Testis (tissue), 3 donors: ENCODE data around the gene CDON. TPM values are rescaled to one million over a fixed set of nuclear protein-coding genes. Genes with fewer than 3 reads are reported as not detected.

ENCODE experiments used
- DNase-seq: peaks from one replicate; pipeline ENCODE4 v3.0.0-alpha.2; 2019
- H3K27ac ChIP-seq, 2 donors: fragments of 200-600 bp; sonication (generic); one replicate each; pipeline ENCODE4 v1.5.1; 2019
- H3K27me3 ChIP-seq: fragments of 200-600 bp; sonication (generic); one replicate; pipeline ENCODE4 v1.5.1; 2019
- H3K36me3 ChIP-seq: fragments of 200-600 bp; sonication (generic); one replicate; pipeline ENCODE4 v1.5.1; 2017; ENCODE audit warnings: low read depth; ENCODE audit errors: missing control alignments
- H3K4me1 ChIP-seq: fragments of 200-600 bp; sonication (generic); one replicate; pipeline ENCODE4 v1.5.1; 2019
- H3K4me3 ChIP-seq, 2 donors: fragments of 200-600 bp; sonication (generic); one replicate each; pipeline ENCODE4 v1.5.1; 2017 to 2019
- H3K9me3 ChIP-seq: fragments of 200-600 bp; sonication (generic); one replicate; pipeline ENCODE4 v1.5.1; 2017
- CTCF ChIP-seq, 3 experiments: fragments of 450-650 bp in 2 of 3; fragments of 200-600 bp in 1 of 3; sonication (generic) in 1 of 3; IDR thresholded peaks; one replicate each; pipeline ENCODE4 v1.5.1; 2016 to 2019; ENCODE audit warnings: antibody characterized with exemption in 3 of 3, mild to moderate bottlenecking in 2 of 3, moderate library complexity in 1 of 3
- POLR2A ChIP-seq: fragments of 450-650 bp; IDR thresholded peaks from one replicate; pipeline ENCODE4 v1.6.1; 2017; ENCODE audit warnings: antibody characterized with exemption, mild to moderate bottlenecking, moderate library complexity
- WGBS, 2 donors: methylation state at CpG; one replicate each; pipeline ENCODE4 v1.1.5; 2018; 5-methylcytosine and 5-hydroxymethylcytosine counted together
- intact Hi-C: fragments of 100-400 bp; cut with DNase I; formaldehyde crosslinking; loops from one replicate; pipeline ENCODE4 v1.15.1; 2023; ENCODE audit warnings: low total_unique reads
- polyA plus RNA-seq: library from polyadenylated mRNA; stranded (reverse); fragments of 350-450 nt; fragmentation: Illumina TruSeq; extraction: RNeasy Lipid Tissue Mini Kit (QIAGEN cat#74804); gene quantifications from one replicate; pipeline ENCODE4 v1.2.3, GENCODE V29; 2014; ENCODE audit warnings: low read depth, low replicate concordance; ENCODE audit not compliant: insufficient read depth
- total RNA-seq, 2 donors: library from RNA; depleted of rRNA; stranded (reverse); fragments of >200 nt; gene quantifications; one replicate each; pipeline ENCODE4 v1.2.3, GENCODE V29; 2016

Gene CDON
- total and polyA plus RNA-seq, 3 donors from 2014 or later: 20.6 to 27.7 (median 23.9) TPM

GRCh38 chr11:126053415-126054286 lies 9.0 kb downstream of the CDON start:
- WGBS, 2 donors: 81 to 82% methylated on average over 7 of the region's 7 CpGs
- Histone ChIP-seq H3K27ac (no peak overlapping the region), H3K9me3 (no peaks in the 10 kb centered on the region), H3K4me1 (no peaks in the 10 kb centered on the region), H3K4me3 (no peak overlapping the region), H3K27me3 (no peaks in the 10 kb centered on the region), H3K36me3 (no peaks in the 10 kb centered on the region)
- intact Hi-C loops: no loop called here
- TF ChIP-seq POLR2A (no peak), CTCF (IDR thresholded peaks at IDR 0.05) (no peak)
- DNase-seq: no peak

GRCh38 chr11:126051117-126051516 lies 11.5 kb downstream of the CDON start:
- 67 to 74% methylated on average over 3 of the region's 3 CpGs for WGBS, 2 donors
- Histone ChIP-seq H3K27me3 (no peaks in the 10 kb centered on the region), H3K36me3 (no peaks in the 10 kb centered on the region), H3K27ac (no peak overlapping the region), H3K9me3 (no peaks in the 10 kb centered on the region), H3K4me3 (no peak overlapping the region), H3K4me1 (no peaks in the 10 kb centered on the region)
- intact Hi-C loops: no loop called here
- DNase-seq: no peak
- no peak for TF ChIP-seq POLR2A
- no peak for TF ChIP-seq CTCF (IDR thresholded peaks at IDR 0.05)

GRCh38 chr11:126049159-126049558 lies 13.5 kb downstream of the CDON start:
- 83 to 84% methylated on average over 1 of the region's 1 CpG for WGBS, 2 donors
- Histone ChIP-seq H3K9me3 (no peaks in the 10 kb centered on the region), H3K4me1 (no peaks in the 10 kb centered on the region), H3K4me3 (no peak overlapping the region), H3K36me3 (no peaks in the 10 kb centered on the region), H3K27me3 (no peaks in the 10 kb centered on the region), H3K27ac (no peak overlapping the region)
- DNase-seq: no peak
- intact Hi-C loops: no loop called here
- TF ChIP-seq CTCF (IDR thresholded peaks at IDR 0.05) (no peak), POLR2A (no peak)

GRCh38 chr11:126048197-126048596 lies 14.5 kb downstream of the CDON start:
- no peaks in the 10 kb centered on the region for H3K27me3 ChIP-seq
- no peak overlapping the region for H3K27ac ChIP-seq
- H3K9me3 ChIP-seq: no peaks in the 10 kb centered on the region
- H3K36me3 ChIP-seq: no peaks in the 10 kb centered on the region
- no peak overlapping the region for H3K4me3 ChIP-seq
- DNase-seq: no peak
- WGBS, 2 donors: 62 to 63% methylated on average over 5 of the region's 5 CpGs
- TF ChIP-seq POLR2A: no peak
- TF ChIP-seq CTCF (IDR thresholded peaks at IDR 0.05): no peak
- intact Hi-C loops: no loop called here
- no peaks in the 10 kb centered on the region for H3K4me1 ChIP-seq
